ENCODE data around the gene EPHA2.

GRCh38 chr1:16150508-16150907 is 5.4 kb downstream of the EPHA2 start:
- TF ChIP-seq POLR2A (IDR thresholded peaks at IDR 0.05), result no peak
- TF ChIP-seq, protein P1, sequence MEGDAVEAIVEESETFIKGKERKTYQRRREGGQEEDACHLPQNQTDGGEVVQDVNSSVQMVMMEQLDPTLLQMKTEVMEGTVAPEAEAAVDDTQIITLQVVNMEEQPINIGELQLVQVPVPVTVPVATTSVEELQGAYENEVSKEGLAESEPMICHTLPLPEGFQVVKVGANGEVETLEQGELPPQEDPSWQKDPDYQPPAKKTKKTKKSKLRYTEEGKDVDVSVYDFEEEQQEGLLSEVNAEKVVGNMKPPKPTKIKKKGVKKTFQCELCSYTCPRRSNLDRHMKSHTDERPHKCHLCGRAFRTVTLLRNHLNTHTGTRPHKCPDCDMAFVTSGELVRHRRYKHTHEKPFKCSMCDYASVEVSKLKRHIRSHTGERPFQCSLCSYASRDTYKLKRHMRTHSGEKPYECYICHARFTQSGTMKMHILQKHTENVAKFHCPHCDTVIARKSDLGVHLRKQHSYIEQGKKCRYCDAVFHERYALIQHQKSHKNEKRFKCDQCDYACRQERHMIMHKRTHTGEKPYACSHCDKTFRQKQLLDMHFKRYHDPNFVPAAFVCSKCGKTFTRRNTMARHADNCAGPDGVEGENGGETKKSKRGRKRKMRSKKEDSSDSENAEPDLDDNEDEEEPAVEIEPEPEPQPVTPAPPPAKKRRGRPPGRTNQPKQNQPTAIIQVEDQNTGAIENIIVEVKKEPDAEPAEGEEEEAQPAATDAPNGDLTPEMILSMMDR (IDR thresholded peaks at IDR 0.05), result no peak

Measured in adrenal gland (tissue), 5 donors.